ENCODE results near the gene CROT. TPM values are rescaled to one million over a fixed set of nuclear protein-coding genes. Genes with fewer than 3 reads are reported as not detected.

Gene CROT
- total RNA-seq, 1 donor from 2014 or later = 9.5 TPM

DNA sequence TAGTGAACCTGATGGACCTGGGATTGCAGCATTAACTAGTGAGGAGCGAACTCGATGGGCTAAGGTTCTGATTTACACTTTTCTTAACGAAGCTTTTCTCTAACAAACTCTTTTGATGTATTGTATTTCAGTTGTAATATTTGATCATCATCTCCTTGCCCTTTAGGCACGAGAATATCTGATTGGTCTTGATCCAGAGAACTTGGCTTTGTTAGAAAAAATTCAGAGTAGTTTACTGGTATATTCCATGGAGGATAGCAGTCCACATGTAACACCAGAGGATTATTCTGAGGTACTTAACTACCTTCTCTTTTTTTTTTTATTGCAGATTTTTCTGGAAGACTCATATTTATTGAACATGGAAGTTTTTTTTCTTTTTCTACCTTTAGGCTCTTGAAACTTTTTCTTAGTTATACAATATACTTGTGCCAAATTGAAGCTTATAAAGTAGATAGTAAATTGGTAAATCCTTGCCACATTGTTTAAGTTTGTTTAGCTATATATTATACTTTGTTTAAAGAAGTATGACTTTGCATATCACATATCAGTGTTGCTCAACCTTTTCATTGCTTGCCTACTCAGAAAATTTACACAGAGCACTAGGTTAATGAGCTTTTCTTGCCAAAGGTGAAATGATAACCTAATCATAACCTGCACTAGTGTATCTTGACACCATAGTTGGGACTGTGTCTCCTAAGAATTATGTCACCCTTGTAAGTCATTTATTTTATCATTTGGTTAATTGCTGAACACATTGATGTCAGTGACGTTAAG lies 30.4 kb downstream of the CROT start:
- Histone ChIP-seq H3K4me3 (no peak overlapping the region), H3K27ac (no peak overlapping the region), H3K27me3 (ENCODE audit: low read depth) (no peaks in the 10 kb centered on the region), H3K9me3 (no peaks in the 10 kb centered on the region), H3K36me3 (peaks cover 7% of the 10 kb centered on the region), H3K4me1 (no peaks in the 10 kb centered on the region)
- TF ChIP-seq, protein P1, sequence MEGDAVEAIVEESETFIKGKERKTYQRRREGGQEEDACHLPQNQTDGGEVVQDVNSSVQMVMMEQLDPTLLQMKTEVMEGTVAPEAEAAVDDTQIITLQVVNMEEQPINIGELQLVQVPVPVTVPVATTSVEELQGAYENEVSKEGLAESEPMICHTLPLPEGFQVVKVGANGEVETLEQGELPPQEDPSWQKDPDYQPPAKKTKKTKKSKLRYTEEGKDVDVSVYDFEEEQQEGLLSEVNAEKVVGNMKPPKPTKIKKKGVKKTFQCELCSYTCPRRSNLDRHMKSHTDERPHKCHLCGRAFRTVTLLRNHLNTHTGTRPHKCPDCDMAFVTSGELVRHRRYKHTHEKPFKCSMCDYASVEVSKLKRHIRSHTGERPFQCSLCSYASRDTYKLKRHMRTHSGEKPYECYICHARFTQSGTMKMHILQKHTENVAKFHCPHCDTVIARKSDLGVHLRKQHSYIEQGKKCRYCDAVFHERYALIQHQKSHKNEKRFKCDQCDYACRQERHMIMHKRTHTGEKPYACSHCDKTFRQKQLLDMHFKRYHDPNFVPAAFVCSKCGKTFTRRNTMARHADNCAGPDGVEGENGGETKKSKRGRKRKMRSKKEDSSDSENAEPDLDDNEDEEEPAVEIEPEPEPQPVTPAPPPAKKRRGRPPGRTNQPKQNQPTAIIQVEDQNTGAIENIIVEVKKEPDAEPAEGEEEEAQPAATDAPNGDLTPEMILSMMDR (IDR thresholded peaks at IDR 0.05) = no peak
- DNase-seq = no peak
- ATAC-seq = no peak
- intact Hi-C loops (cut with DNase I) = no loop called here

DNA sequence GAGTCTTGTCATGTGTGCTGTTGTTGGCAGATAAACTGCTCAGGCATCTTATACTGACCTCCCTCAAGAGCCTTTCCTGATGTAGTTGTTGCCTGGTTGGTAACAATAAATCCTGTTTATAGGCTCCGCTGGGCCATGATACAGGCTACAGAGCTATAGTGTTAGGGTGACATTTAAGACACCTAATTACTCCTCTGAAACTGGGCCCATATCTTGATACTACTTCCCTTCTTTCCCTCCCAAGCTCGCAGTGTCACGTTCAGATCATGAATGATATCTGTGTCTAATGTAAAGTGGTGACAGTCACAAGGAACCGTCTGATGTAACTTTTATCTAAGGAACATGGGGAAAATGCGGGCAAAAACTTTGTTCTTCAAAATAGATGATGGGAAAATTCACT lies 35.4 kb downstream of the CROT start:
- no peaks in the 10 kb centered on the region for H3K4me1 ChIP-seq
- TF ChIP-seq, protein P1 (IDR thresholded peaks at IDR 0.05) = no peak
- no peak overlapping the region for H3K27ac ChIP-seq
- H3K36me3 ChIP-seq = peaks cover 18% of the 10 kb centered on the region
- H3K4me3 ChIP-seq = no peak overlapping the region
- no peaks in the 10 kb centered on the region for H3K27me3 ChIP-seq (ENCODE audit: low read depth)
- H3K9me3 ChIP-seq = no peaks in the 10 kb centered on the region
- intact Hi-C loops (cut with DNase I) = no loop called here
- DNase-seq (no peak), ATAC-seq (no peak)

DNA sequence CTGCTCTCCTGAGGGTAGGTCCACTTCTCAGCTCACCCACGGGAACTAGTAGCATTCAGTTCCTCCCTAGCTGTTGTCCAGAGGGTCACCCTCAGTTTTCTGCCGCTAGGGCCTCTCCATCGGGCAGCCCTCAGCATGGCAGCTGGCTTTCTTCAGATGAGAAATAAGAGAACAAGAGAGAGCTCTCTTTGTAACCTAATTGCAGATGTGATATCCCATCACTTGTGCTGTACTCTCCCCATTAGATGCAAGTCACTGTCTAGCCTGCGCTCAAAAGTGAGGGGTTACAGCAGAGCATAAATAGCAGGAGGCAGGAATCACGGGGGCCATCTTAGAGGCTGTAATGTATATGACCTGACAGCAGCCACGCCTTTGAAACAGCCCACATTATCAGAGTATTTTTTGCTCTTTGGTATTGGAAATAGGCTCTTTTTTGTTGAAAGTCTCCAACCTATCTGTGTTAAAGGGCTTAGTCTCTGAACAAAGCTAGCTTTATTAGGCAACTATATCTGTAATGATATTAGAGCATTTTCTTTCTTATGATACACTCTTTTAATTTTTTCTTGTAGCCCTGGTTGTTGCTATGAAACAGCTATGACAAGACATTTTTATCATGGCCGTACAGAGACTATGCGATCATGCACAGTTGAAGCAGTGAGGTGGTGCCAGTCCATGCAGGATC lies 45.7 kb downstream of the CROT start:
- Histone ChIP-seq H3K9me3 (no peaks in the 10 kb centered on the region), H3K4me3 (no peak overlapping the region), H3K4me1 (no peaks in the 10 kb centered on the region), H3K36me3 (peaks cover 30% of the 10 kb centered on the region), H3K27me3 (ENCODE audit: low read depth) (no peaks in the 10 kb centered on the region), H3K27ac (no peak overlapping the region)
- TF ChIP-seq, protein P1 (IDR thresholded peaks at IDR 0.05) = no peak
- DNase-seq (no peak), ATAC-seq (no peak)
- intact Hi-C loops (cut with DNase I) = no loop called here

DNA sequence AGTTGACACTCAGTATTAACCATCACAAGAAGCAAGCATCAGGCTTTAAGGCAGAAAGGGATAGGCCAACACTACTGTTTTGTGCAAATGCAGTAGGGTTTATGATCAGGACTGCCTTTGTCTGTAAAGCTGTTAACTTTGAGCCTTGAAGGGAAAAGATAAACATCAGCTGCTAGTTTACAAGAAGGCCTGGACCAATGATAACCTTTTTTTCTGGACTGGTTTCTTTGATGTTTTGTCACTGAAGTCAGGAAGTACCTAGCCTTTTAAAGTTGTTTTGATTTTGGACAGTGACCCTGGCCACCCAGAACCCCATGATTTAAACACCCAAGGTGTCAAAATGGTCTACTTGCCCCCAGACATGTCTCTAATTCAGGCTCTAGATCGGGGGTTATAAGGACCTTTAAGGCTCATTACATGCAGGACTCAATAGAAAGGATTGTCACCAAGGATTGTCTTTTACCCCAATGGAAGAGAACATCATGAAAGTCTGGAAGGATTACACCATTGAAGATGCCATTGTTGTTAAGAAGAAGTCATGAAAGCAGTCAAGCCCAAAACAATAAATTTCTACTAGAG lies 50.1 kb downstream of the CROT start:
- DNase-seq (no peak), ATAC-seq (no peak)
- Histone ChIP-seq H3K27ac (no peak overlapping the region), H3K4me1 (no peaks in the 10 kb centered on the region), H3K4me3 (no peak overlapping the region), H3K9me3 (no peaks in the 10 kb centered on the region), H3K27me3 (ENCODE audit: low read depth) (no peaks in the 10 kb centered on the region), H3K36me3 (peaks cover 31% of the 10 kb centered on the region)
- intact Hi-C loops (cut with DNase I) = no loop called here
- TF ChIP-seq, protein P1 (IDR thresholded peaks at IDR 0.05) = no peak

DNA sequence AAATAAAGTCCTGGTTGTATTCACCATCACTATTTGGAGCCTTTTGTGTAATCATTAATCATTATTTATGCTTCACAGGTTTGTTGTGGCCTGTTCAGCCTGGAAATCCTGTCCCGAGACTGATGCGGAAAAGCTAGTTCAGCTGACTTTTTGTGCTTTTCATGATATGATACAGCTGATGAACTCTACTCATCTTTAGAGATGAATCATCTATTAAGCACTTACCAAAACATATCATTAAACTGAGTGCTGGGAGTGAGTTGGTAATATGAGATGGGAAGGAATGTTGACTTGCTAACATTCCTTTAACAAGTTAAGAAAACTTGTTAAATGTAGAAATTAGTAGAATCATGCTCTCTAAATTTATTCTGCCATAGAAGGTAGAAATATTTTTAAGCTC lies 53.0 kb downstream of the CROT start:
- ATAC-seq = no peak
- DNase-seq = no peak
- intact Hi-C loops (cut with DNase I) = no loop called here
- no peaks in the 10 kb centered on the region for H3K9me3 ChIP-seq
- H3K36me3 ChIP-seq = peaks cover 6% of the 10 kb centered on the region
- H3K4me3 ChIP-seq = no peak overlapping the region
- no peaks in the 10 kb centered on the region for H3K4me1 ChIP-seq
- TF ChIP-seq, protein P1 (IDR thresholded peaks at IDR 0.05) = no peak
- no peaks in the 10 kb centered on the region for H3K27me3 ChIP-seq (ENCODE audit: low read depth)
- no peak overlapping the region for H3K27ac ChIP-seq
